ENCODE measurements around the gene RIC3.

Gene RIC3

GRCh38 chr11:8095806-8096522 lies 72.9 kb downstream of the RIC3 start:
- H3K27ac ChIP-seq = no peak overlapping the region
- peaks cover 5% of the 10 kb centered on the region for H3K4me1 ChIP-seq (ENCODE audit: low read depth, poor library complexity, severe bottlenecking)
- no peak for TF ChIP-seq CTCF (conservative IDR thresholded peaks at IDR 0.05; ENCODE audit: low read depth, low read length)
- no peaks in the 10 kb centered on the region for H3K36me3 ChIP-seq (ENCODE audit: insufficient read depth)
- no peak overlapping the region for H2AFZ ChIP-seq (ENCODE audit: low read depth)
- H3K27me3 ChIP-seq (ENCODE audit: insufficient read depth, low read depth) = no peaks in the 10 kb centered on the region
- no peak overlapping the region for H3K4me2 ChIP-seq
- no peak overlapping the region for H3K9ac ChIP-seq
- no peaks in the 10 kb centered on the region for H3K79me2 ChIP-seq (ENCODE audit: insufficient read depth, low read depth)
- no peaks in the 10 kb centered on the region for H4K20me1 ChIP-seq (ENCODE audit: insufficient read depth)
- no peak overlapping the region for H3K4me3 ChIP-seq (IDR thresholded peaks at IDR 0.05; ENCODE audit: insufficient read depth, low read depth, low read length)

- Histone ChIP-seq H3K36me3 (ENCODE audit: insufficient read depth) (no peaks in the 10 kb centered on the region), H4K20me1 (ENCODE audit: insufficient read depth) (no peaks in the 10 kb centered on the region), H3K27me3 (ENCODE audit: insufficient read depth, low read depth) (no peaks in the 10 kb centered on the region), H3K4me1 (ENCODE audit: low read depth, poor library complexity, severe bottlenecking) (peaks cover 6% of the 10 kb centered on the region), H3K79me2 (ENCODE audit: insufficient read depth, low read depth) (no peaks in the 10 kb centered on the region), H3K4me2 (no peak overlapping the region), H3K27ac (no peak overlapping the region), H2AFZ (ENCODE audit: low read depth) (no peak overlapping the region), H3K9ac (no peak overlapping the region), H3K4me3 (IDR thresholded peaks at IDR 0.05; ENCODE audit: insufficient read depth, low read depth, low read length) (no peak overlapping the region)
- TF ChIP-seq CTCF (conservative IDR thresholded peaks at IDR 0.05; ENCODE audit: low read depth, low read length) = no peak
These were observed 73.5 kb downstream of the RIC3 start for GRCh38 chr11:8095371-8095770.

GRCh38 chr11:8094656-8095055 lies 74.2 kb downstream of the RIC3 start:
- Histone ChIP-seq H3K36me3 (ENCODE audit: insufficient read depth) (no peaks in the 10 kb centered on the region), H3K4me1 (ENCODE audit: low read depth, poor library complexity, severe bottlenecking) (peaks cover 6% of the 10 kb centered on the region), H4K20me1 (ENCODE audit: insufficient read depth) (no peaks in the 10 kb centered on the region), H3K9ac (no peak overlapping the region), H3K27me3 (ENCODE audit: insufficient read depth, low read depth) (no peaks in the 10 kb centered on the region), H3K79me2 (ENCODE audit: insufficient read depth, low read depth) (no peaks in the 10 kb centered on the region), H3K4me2 (no peak overlapping the region), H3K4me3 (IDR thresholded peaks at IDR 0.05; ENCODE audit: insufficient read depth, low read depth, low read length) (no peak overlapping the region), H2AFZ (ENCODE audit: low read depth) (no peak overlapping the region), H3K27ac (no peak overlapping the region)
- TF ChIP-seq CTCF (conservative IDR thresholded peaks at IDR 0.05; ENCODE audit: low read depth, low read length) = no peak

- Histone ChIP-seq H4K20me1 (ENCODE audit: insufficient read depth) (no peaks in the 10 kb centered on the region), H3K4me1 (ENCODE audit: low read depth, poor library complexity, severe bottlenecking) (peaks cover 6% of the 10 kb centered on the region), H2AFZ (ENCODE audit: low read depth) (no peak overlapping the region), H3K27ac (no peak overlapping the region), H3K4me3 (IDR thresholded peaks at IDR 0.05; ENCODE audit: insufficient read depth, low read depth, low read length) (no peak overlapping the region), H3K36me3 (ENCODE audit: insufficient read depth) (no peaks in the 10 kb centered on the region), H3K4me2 (no peak overlapping the region), H3K27me3 (ENCODE audit: insufficient read depth, low read depth) (no peaks in the 10 kb centered on the region), H3K9ac (no peak overlapping the region), H3K79me2 (ENCODE audit: insufficient read depth, low read depth) (no peaks in the 10 kb centered on the region)
- no peak for TF ChIP-seq CTCF (conservative IDR thresholded peaks at IDR 0.05; ENCODE audit: low read depth, low read length)
These were observed 74.8 kb downstream of the RIC3 start for GRCh38 chr11:8093931-8094575.

All from KMS-11 (cell line).